ENCODE results near the gene JADE3. TPM values are rescaled to one million over a fixed set of nuclear protein-coding genes. Genes with fewer than 3 reads are reported as not detected.

Gene JADE3
- total and polyA plus RNA-seq, 2 experiments from 2014 or later: 4.5 to 15.3 TPM

GRCh38 chrX:46978341-46979291 is 66.4 kb downstream of the JADE3 start:
- peak; percentile 87 for ATAC-seq
- peak; percentile 86 for DNase-seq (ENCODE audit: low spot score)
- Mint-ChIP-seq H3K4me3 (no peak overlapping the region), H3K36me3 (ENCODE audit: low read depth) (no peaks in the 10 kb centered on the region), H3K27me3 (ENCODE audit: insufficient read depth, low read depth, poor library complexity) (no peaks in the 10 kb centered on the region), H3K27ac (no peak overlapping the region), H3K4me1 (peaks cover 47% of the 10 kb centered on the region), H3K9me3 (no peaks in the 10 kb centered on the region; the same call in 2 of the 3 replicates)
- H3F3A ChIP-seq (replicated peaks; ENCODE audit: low read depth): no peaks in the 10 kb centered on the region
- no peak overlapping the region for H3K4me3 ChIP-seq
- H3K4me2 ChIP-seq: no peak overlapping the region
- H3K9me2 ChIP-seq (ENCODE audit: insufficient read depth): no peaks in the 10 kb centered on the region
- no peak overlapping the region for H2AFZ ChIP-seq
- no peaks in the 10 kb centered on the region; the same call in 1 of the 2 replicates for H4K20me1 ChIP-seq (replicated peaks; ENCODE audit: insufficient read depth)
- peaks cover 32% of the 10 kb centered on the region for H3K4me1 ChIP-seq (ENCODE audit: insufficient read depth)
- peaks cover 72% of the 10 kb centered on the region for H3K79me2 ChIP-seq (replicated peaks; ENCODE audit: insufficient read depth)
- H3K27me3 ChIP-seq (ENCODE audit: insufficient read depth): no peaks in the 10 kb centered on the region
- TF ChIP-seq ZNF114 (CRISPR knock-in tag; IDR thresholded peaks at IDR 0.05) (no peak), CTCF (conservative IDR thresholded peaks at IDR 0.05; ENCODE audit: low read depth in 2 of 2) (peak; percentile 71 to 82)
- no peak overlapping the region for H3K27ac ChIP-seq (ENCODE audit: low read depth)
- H3K36me3 ChIP-seq (ENCODE audit: insufficient read depth): no peaks in the 10 kb centered on the region

DNA sequence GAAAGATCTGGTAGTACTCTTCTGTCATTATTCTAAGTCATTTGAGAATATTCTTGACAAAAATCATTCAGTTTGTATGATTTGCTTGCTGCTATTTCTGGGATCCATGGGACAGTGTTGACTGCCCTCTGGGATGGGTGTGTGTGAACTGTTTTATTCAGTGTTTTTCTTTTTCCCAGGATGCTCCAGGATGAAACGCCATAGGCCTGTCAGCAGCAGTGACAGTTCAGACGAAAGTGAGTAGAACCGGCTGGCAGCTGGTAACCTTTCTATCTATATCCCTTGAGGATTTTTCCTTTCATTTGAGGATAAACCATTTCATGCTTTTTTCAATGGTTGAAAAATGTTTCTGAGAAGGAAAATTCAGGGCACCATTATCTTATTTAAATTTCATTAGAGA is 72.5 kb downstream of the JADE3 start:
- H3K79me2 ChIP-seq (replicated peaks; ENCODE audit: insufficient read depth): peaks cover 38% of the 10 kb centered on the region
- H3F3A ChIP-seq (replicated peaks; ENCODE audit: low read depth): no peaks in the 10 kb centered on the region
- no peak overlapping the region for H3K4me3 ChIP-seq
- H3K9me3 Mint-ChIP-seq: no peaks in the 10 kb centered on the region; the same call in 2 of the 3 replicates
- H3K27me3 ChIP-seq (ENCODE audit: insufficient read depth): no peaks in the 10 kb centered on the region
- H3K4me3 Mint-ChIP-seq: no peak overlapping the region
- H3K4me2 ChIP-seq: no peak overlapping the region
- H3K36me3 ChIP-seq (ENCODE audit: insufficient read depth): no peaks in the 10 kb centered on the region
- ATAC-seq (no peak), DNase-seq (ENCODE audit: low spot score) (no peak)
- no peak overlapping the region for H3K27ac Mint-ChIP-seq
- H3K4me1 ChIP-seq (ENCODE audit: insufficient read depth): peaks cover 17% of the 10 kb centered on the region; the same call in 1 of the 2 replicates
- H3K36me3 Mint-ChIP-seq (ENCODE audit: low read depth): peaks cover 17% of the 10 kb centered on the region; the same call in 1 of the 3 replicates
- no peaks in the 10 kb centered on the region for H3K27me3 Mint-ChIP-seq (ENCODE audit: insufficient read depth, low read depth, poor library complexity)
- no peak overlapping the region for H2AFZ ChIP-seq
- peaks cover 22% of the 10 kb centered on the region for H3K4me1 Mint-ChIP-seq
- no peak overlapping the region for H3K27ac ChIP-seq (ENCODE audit: low read depth)
- no peaks in the 10 kb centered on the region for H4K20me1 ChIP-seq (replicated peaks; ENCODE audit: insufficient read depth)
- no peaks in the 10 kb centered on the region for H3K9me2 ChIP-seq (ENCODE audit: insufficient read depth)
- no peak for TF ChIP-seq ZNF114 (CRISPR knock-in tag; IDR thresholded peaks at IDR 0.05)
- TF ChIP-seq JUNB (IDR thresholded peaks at IDR 0.05; ENCODE audit: unreplicated experiment): no peak
- TF ChIP-seq EZH2 (IDR thresholded peaks at IDR 0.05; ENCODE audit: low read depth, unreplicated experiment): no peak
- no peak for TF ChIP-seq POLR2AphosphoS5 (IDR thresholded peaks at IDR 0.05; ENCODE audit: low read depth)
- no peak for TF ChIP-seq ZNF331 (CRISPR knock-in tag; IDR thresholded peaks at IDR 0.05; ENCODE audit: low read depth)
- TF ChIP-seq STAT1 (IDR thresholded peaks at IDR 0.05; ENCODE audit: unreplicated experiment): no peak
- TF ChIP-seq CTCF (conservative IDR thresholded peaks at IDR 0.05; ENCODE audit: low read depth in 2 of 2): no peak
- TF ChIP-seq, protein P1, sequence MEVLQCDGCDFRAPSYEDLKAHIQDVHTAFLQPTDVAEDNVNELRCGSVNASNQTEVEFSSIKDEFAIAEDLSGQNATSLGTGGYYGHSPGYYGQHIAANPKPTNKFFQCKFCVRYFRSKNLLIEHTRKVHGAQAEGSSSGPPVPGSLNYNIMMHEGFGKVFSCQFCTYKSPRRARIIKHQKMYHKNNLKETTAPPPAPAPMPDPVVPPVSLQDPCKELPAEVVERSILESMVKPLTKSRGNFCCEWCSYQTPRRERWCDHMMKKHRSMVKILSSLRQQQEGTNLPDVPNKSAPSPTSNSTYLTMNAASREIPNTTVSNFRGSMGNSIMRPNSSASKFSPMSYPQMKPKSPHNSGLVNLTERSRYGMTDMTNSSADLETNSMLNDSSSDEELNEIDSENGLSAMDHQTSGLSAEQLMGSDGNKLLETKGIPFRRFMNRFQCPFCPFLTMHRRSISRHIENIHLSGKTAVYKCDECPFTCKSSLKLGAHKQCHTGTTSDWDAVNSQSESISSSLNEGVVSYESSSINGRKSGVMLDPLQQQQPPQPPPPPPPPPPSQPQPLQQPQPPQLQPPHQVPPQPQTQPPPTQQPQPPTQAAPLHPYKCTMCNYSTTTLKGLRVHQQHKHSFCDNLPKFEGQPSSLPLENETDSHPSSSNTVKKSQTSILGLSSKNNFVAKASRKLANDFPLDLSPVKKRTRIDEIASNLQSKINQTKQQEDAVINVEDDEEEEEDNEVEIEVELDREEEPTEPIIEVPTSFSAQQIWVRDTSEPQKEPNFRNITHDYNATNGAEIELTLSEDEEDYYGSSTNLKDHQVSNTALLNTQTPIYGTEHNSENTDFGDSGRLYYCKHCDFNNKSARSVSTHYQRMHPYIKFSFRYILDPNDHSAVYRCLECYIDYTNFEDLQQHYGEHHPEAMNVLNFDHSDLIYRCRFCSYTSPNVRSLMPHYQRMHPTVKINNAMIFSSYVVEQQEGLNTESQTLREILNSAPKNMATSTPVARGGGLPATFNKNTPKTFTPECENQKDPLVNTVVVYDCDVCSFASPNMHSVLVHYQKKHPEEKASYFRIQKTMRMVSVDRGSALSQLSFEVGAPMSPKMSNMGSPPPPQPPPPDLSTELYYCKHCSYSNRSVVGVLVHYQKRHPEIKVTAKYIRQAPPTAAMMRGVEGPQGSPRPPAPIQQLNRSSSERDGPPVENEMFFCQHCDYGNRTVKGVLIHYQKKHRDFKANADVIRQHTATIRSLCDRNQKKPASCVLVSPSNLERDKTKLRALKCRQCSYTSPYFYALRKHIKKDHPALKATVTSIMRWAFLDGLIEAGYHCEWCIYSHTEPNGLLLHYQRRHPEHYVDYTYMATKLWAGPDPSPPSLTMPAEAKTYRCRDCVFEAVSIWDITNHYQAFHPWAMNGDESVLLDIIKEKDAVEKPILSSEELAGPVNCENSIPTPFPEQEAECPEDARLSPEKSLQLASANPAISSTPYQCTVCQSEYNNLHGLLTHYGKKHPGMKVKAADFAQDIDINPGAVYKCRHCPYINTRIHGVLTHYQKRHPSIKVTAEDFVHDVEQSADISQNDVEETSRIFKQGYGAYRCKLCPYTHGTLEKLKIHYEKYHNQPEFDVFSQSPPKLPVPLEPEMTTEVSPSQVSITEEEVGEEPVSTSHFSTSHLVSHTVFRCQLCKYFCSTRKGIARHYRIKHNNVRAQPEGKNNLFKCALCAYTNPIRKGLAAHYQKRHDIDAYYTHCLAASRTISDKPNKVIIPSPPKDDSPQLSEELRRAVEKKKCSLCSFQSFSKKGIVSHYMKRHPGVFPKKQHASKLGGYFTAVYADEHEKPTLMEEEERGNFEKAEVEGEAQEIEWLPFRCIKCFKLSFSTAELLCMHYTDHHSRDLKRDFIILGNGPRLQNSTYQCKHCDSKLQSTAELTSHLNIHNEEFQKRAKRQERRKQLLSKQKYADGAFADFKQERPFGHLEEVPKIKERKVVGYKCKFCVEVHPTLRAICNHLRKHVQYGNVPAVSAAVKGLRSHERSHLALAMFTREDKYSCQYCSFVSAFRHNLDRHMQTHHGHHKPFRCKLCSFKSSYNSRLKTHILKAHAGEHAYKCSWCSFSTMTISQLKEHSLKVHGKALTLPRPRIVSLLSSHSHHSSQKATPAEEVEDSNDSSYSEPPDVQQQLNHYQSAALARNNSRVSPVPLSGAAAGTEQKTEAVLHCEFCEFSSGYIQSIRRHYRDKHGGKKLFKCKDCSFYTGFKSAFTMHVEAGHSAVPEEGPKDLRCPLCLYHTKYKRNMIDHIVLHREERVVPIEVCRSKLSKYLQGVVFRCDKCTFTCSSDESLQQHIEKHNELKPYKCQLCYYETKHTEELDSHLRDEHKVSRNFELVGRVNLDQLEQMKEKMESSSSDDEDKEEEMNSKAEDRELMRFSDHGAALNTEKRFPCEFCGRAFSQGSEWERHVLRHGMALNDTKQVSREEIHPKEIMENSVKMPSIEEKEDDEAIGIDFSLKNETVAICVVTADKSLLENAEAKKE (CRISPR knock-in tag; IDR thresholded peaks at IDR 0.05): no peak

Measured in GM23338 (cell line).